GM12878 (cell line): ENCODE data around the gene FRMD5. TPM values are rescaled to one million over a fixed set of nuclear protein-coding genes. Genes with fewer than 3 reads are reported as not detected.

ENCODE experiments used
- ASH2L ChIP-seq: fragments of 300-600, 200-600 bp; sonication (generic); IDR thresholded peaks from 2 replicates; pipeline ENCODE4 v1.6.1; 2017; ENCODE audit warnings: low read depth, mild to moderate bottlenecking, borderline replicate concordance
- BCL11A ChIP-seq: IDR thresholded peaks from 2 replicates; pipeline ENCODE4 v1.6.1; 2011; ENCODE audit warnings: low read depth, low read length
- BHLHE40 ChIP-seq, 2 experiments: fragments of 450-650 bp in 1 of 2; IDR thresholded peaks; 2 replicates each; pipeline ENCODE4 v1.6.1; 2011 to 2017; ENCODE audit warnings: low read depth in 2 of 2, borderline replicate concordance in 1 of 2, improper control_type of control experiment in 1 of 2, low read length in 1 of 2, mild to moderate bottlenecking in 1 of 2
- CBX3 ChIP-seq: fragments of 200-600 bp; sonication (generic); IDR thresholded peaks from 2 replicates; pipeline ENCODE4 v1.6.1; 2016; ENCODE audit warnings: low read depth, borderline replicate concordance
- CREM ChIP-seq: IDR thresholded peaks from 2 replicates; pipeline ENCODE4 v1.6.1; 2014; ENCODE audit warnings: antibody characterized with exemption, low read depth
- HDAC6 ChIP-seq: fragments of 200-600 bp; sonication (generic); IDR thresholded peaks from one replicate; pipeline ENCODE4 v1.8.0; 2017; ENCODE audit warnings: antibody characterized with exemption; ENCODE audit not compliant: unreplicated experiment
- HDGF ChIP-seq: fragments of 450-650 bp; IDR thresholded peaks from 2 replicates; pipeline ENCODE4 v1.6.1; 2016; ENCODE audit warnings: antibody characterized with exemption
- IRF3 ChIP-seq: fragments of 450-650 bp; IDR thresholded peaks from 2 replicates; pipeline ENCODE4 v1.6.1; 2014; ENCODE audit warnings: mild to moderate bottlenecking
- JUND ChIP-seq: IDR thresholded peaks from 2 replicates; pipeline ENCODE4 v1.6.1; 2012; ENCODE audit warnings: low read depth, mild to moderate bottlenecking, low read length, improper control_type of control experiment, moderate library complexity
- MTA2 ChIP-seq: fragments of 450-650 bp; IDR thresholded peaks from 2 replicates; pipeline ENCODE4 v1.6.1; 2016; ENCODE audit warnings: low read depth, mild to moderate bottlenecking, moderate library complexity
- MTA3 ChIP-seq: IDR thresholded peaks from 2 replicates; pipeline ENCODE4 v1.6.1; 2012; ENCODE audit warnings: low read length, inconsistent platforms, borderline replicate concordance
- NFIC ChIP-seq: IDR thresholded peaks from 2 replicates; pipeline ENCODE4 v1.6.1; 2012; ENCODE audit warnings: low read depth, mild to moderate bottlenecking, inconsistent platforms, low read length, moderate library complexity
- NFYA ChIP-seq: IDR thresholded peaks from 2 replicates; pipeline ENCODE4 v1.6.1; 2011; ENCODE audit warnings: low read depth, mild to moderate bottlenecking, low read length, improper control_type of control experiment, borderline replicate concordance
- PAX5 ChIP-seq: IDR thresholded peaks from 2 replicates; pipeline ENCODE4 v1.6.1; 2011; ENCODE audit warnings: low read depth, low read length, borderline replicate concordance
- POLR2AphosphoS2 ChIP-seq: IDR thresholded peaks from 2 replicates; pipeline ENCODE4 v1.6.1; 2011; ENCODE audit warnings: low read depth, mild to moderate bottlenecking, low read length, improper control_type of control experiment, moderate library complexity
- RCOR1 ChIP-seq: conservative IDR thresholded peaks from 2 replicates; pipeline ENCODE4 v1.6.1; 2012; ENCODE audit warnings: low read depth, low read length, improper control_type of control experiment
- SIN3A ChIP-seq: IDR thresholded peaks from 2 replicates; pipeline ENCODE4 v1.6.1; 2012; ENCODE audit warnings: low read depth, low read length, improper control_type of control experiment
- STAT3 ChIP-seq: IDR thresholded peaks from 2 replicates; pipeline ENCODE4 v1.6.1; 2011; ENCODE audit warnings: low read depth, low read length, improper control_type of control experiment
- SUZ12 ChIP-seq: fragments of 200-600 bp; sonication (generic); IDR thresholded peaks from one replicate; pipeline ENCODE4 v1.6.1; 2018; ENCODE audit warnings: antibody characterized with exemption, mild to moderate bottlenecking; ENCODE audit not compliant: unreplicated experiment
- TCF3 ChIP-seq: IDR thresholded peaks from 2 replicates; pipeline ENCODE4 v1.6.1; 2012; ENCODE audit warnings: low read depth, mild to moderate bottlenecking, low read length, borderline replicate concordance; ENCODE audit not compliant: insufficient read depth
- ZNF687 ChIP-seq: fragments of 450-650 bp; IDR thresholded peaks from 2 replicates; pipeline ENCODE4 v1.6.1; 2017; ENCODE audit warnings: mild to moderate bottlenecking, moderate library complexity
- polyA plus RNA-seq, 11 experiments: library from polyadenylated mRNA; depleted of rRNA in 4 of 11; unstranded in 6 of 11; stranded (reverse) in 5 of 11; fragments of >200 nt; fragmentation: Nextera tagmentation in 4 of 11; fragmentation: Illumina TruSeq in 1 of 11; extraction: Ambion mirVana in 4 of 11; extraction: Trizol in 1 of 11; gene quantifications; 1 replicate in 1 of 11; 2 replicates in 10 of 11; pipeline versions ENCODE4 v1.2.1 to v1.2.3, GENCODE V29; 2011 to 2016; ENCODE audit warnings: inconsistent platforms in 2 of 11, missing spikeins in 2 of 11, low read depth in 1 of 11
- total RNA-seq, 4 experiments: library from RNA; depleted of rRNA in 3 of 4; stranded (reverse); fragments of >200 nt in 3 of 4; fragmentation: Illumina TruSeq in 1 of 4; extraction: Trizol in 1 of 4; gene quantifications; 2 replicates each; pipeline versions ENCODE4 v1.2.1 to v1.2.3, GENCODE V29; 2013 to 2021
- TF ChIP-seq, protein P1 (sequence below), 3 experiments: IDR thresholded peaks in 2 of 3; conservative IDR thresholded peaks in 1 of 3; 2 replicates each; pipeline ENCODE4 v1.5.1; 2011; ENCODE audit warnings: low read depth in 3 of 3, low read length in 3 of 3, mild to moderate bottlenecking in 3 of 3, control low read depth in 2 of 3, moderate library complexity in 2 of 3, inconsistent platforms in 1 of 3, mixed read lengths in 1 of 3; ENCODE audit not compliant: control insufficient read depth in 2 of 3, insufficient read depth in 1 of 3; ENCODE audit errors: extremely low read depth in 1 of 3

FRMD5 gene
- total and polyA plus RNA-seq, 10 of the 15 experiments (the other 5 are each of a cell fraction or from before 2014, with no cell fraction given), result 0.26 to 6.4 (median 0.68) TPM; not detected in 1

GRCh38 chr15:43824302-43825246, 370.5 kb downstream of the FRMD5 start, which contains the start of gene MFAP1 (continued):
- TF ChIP-seq TCF3 (peak; percentile 47; the same call in 1 of the 2 replicates), IRF3 (no peak), NFIC (0 out of 2 replicates have a peak, but pooled peaks have one; percentile 40), SIN3A (peak; percentile 83), ZNF687 (peak; percentile 90), CBX3 (no peak), NFYA (no peak), MTA2 (no peak), BCL11A (no peak), CREM (peak; percentile 94), BHLHE40 (IDR thresholded peaks at IDR 0.05; ENCODE audit: borderline replicate concordance in 1 of 2, low read depth in 2 of 2, low read length in 1 of 2) (peak in 1 of 2 experiments; percentile 26; a peak in 1 of 4 replicates), ASH2L (peak; percentile 93; the same call in 1 of the 2 replicates), JUND (no peak), SUZ12 (no peak), PAX5 (no peak), HDGF (no peak; the same call in 1 of the 2 replicates), RCOR1 (no peak), HDAC6 (peak; percentile 45), POLR2AphosphoS2 (0 out of 2 replicates have a peak, but pooled peaks have one; percentile 64), MTA3 (peak; percentile 66; the same call in 1 of the 2 replicates), STAT3 (no peak)
- TF ChIP-seq, protein P1, sequence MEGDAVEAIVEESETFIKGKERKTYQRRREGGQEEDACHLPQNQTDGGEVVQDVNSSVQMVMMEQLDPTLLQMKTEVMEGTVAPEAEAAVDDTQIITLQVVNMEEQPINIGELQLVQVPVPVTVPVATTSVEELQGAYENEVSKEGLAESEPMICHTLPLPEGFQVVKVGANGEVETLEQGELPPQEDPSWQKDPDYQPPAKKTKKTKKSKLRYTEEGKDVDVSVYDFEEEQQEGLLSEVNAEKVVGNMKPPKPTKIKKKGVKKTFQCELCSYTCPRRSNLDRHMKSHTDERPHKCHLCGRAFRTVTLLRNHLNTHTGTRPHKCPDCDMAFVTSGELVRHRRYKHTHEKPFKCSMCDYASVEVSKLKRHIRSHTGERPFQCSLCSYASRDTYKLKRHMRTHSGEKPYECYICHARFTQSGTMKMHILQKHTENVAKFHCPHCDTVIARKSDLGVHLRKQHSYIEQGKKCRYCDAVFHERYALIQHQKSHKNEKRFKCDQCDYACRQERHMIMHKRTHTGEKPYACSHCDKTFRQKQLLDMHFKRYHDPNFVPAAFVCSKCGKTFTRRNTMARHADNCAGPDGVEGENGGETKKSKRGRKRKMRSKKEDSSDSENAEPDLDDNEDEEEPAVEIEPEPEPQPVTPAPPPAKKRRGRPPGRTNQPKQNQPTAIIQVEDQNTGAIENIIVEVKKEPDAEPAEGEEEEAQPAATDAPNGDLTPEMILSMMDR (IDR thresholded peaks at IDR 0.05 in 2 of 3, conservative IDR thresholded peaks at IDR 0.05 in 1 of 3; ENCODE audit: control insufficient read depth in 2 of 3, extremely low read depth in 1 of 3, insufficient read depth in 1 of 3, low read depth in 3 of 3, low read length in 3 of 3), result no peak
